Upper lobe of right lung (tissue), 1 donor: ENCODE results near the gene SCRT2. TPM values are rescaled to one million over a fixed set of nuclear protein-coding genes. Genes with fewer than 3 reads are reported as not detected.
A peak's percentile ranks its signal among the peaks of the same experiment; 100 is the strongest.
"Not testable (repeated sequence)": the region's sequence is repeated elsewhere in the genome, so short reads cannot be mapped to it uniquely, and the experiment has no call there.

Source experiments
- ATAC-seq: fragments of 200-7000 bp; cut with Tn5 transposase; one replicate; pipeline ENCODE4 v1.9.1; 2020; ENCODE audit warnings: mild to moderate bottlenecking, moderate library complexity
- DNase-seq: peaks from one replicate; pipeline ENCODE4 v3.0.0-alpha.2; 2020
- H3K27ac ChIP-seq: fragments of 200-600 bp; one replicate; pipeline ENCODE4 v1.8.0; 2022
- H3K27me3 ChIP-seq: fragments of 200-600 bp; one replicate; pipeline ENCODE4 v1.8.0; 2022; ENCODE audit warnings: mild to moderate bottlenecking
- H3K36me3 ChIP-seq: fragments of 200-600 bp; one replicate; pipeline ENCODE4 v1.8.0; 2022
- H3K4me1 ChIP-seq: fragments of 200-600 bp; one replicate; pipeline ENCODE4 v1.8.0; 2022
- H3K4me3 ChIP-seq: fragments of 200-600 bp; one replicate; pipeline ENCODE4 v1.8.0; 2022; ENCODE audit warnings: mild to moderate bottlenecking
- H3K9me3 ChIP-seq: fragments of 200-600 bp; one replicate; pipeline ENCODE4 v1.8.0; 2022
- intact Hi-C: fragments of 100-400 bp; cut with DNase I; formaldehyde crosslinking; loops from one replicate; pipeline ENCODE4 v1.11.0; 2022
- long read RNA-seq: library from polyadenylated mRNA; unstranded; transcript quantifications from one replicate; pipeline ENCODE4 v2.0.0, GENCODE V29; 2021
- total RNA-seq: library from RNA; stranded (reverse); fragmentation: NEBNext Ultra II Directional; extraction: Animal tissue kit (Norgen Biotek cat#: 25700); gene quantifications from one replicate; pipeline ENCODE4 v1.2.1, GENCODE V29; 2021
- TF ChIP-seq, protein P1 (sequence below): fragments of 200-600 bp; IDR thresholded peaks from one replicate; pipeline ENCODE4 v1.8.0; 2022; ENCODE audit warnings: antibody characterized with exemption
- donor health status: DM: no; HTN: yes; CAD: no; lungs with severe emphysema.

SCRT2 gene
- not detected for total RNA-seq
- long read RNA-seq = 0 reads

DNA sequence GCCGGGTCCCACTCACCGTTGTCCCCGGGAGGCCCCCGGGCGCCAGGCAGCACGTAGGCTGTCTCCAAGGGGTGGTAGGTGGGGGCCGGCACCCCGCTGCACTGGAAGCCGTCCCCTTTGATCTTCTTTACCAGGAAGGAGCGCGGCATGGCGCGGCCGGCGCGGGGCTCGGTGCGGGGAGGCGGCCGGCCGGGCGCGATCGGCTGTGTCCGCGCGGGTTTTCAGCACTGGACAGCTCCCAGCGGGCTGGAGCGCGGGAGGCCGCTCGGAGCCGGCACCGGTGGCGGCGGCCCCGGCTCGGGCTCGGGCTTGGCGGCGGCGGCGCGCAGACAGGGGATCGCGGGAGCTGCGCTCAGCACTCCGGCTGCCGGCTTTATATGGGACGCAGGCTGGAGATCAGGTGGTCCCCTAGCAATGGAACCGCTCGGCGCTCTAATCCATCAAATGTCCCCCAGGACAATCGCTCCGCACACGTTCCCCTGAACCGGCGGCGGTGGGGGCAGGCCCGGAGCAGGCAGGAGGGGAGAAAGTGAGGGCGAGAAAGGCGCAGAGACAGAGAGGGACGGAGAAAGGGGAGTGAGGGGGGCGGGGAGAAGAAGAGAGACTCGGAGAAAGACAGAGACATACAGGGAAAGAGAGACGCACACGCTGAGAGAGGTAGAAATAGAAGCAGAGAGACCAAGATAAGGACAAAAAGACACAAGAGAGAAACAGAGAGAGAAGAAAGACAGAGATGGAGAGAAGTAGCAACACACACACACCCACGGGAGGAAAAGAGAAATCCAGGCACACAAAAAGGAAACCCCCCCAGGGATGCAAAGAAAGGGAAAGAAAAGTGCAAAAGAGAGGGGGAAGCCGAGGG is at the start of gene SCRT2:
Gene SCRT2 (minus strand): TSS at position 350 of the 862 bp plus-strand sequence. CDS start 201 bp downstream, at position 149.
- intact Hi-C loops = no loop called here
- TF ChIP-seq, protein P1, sequence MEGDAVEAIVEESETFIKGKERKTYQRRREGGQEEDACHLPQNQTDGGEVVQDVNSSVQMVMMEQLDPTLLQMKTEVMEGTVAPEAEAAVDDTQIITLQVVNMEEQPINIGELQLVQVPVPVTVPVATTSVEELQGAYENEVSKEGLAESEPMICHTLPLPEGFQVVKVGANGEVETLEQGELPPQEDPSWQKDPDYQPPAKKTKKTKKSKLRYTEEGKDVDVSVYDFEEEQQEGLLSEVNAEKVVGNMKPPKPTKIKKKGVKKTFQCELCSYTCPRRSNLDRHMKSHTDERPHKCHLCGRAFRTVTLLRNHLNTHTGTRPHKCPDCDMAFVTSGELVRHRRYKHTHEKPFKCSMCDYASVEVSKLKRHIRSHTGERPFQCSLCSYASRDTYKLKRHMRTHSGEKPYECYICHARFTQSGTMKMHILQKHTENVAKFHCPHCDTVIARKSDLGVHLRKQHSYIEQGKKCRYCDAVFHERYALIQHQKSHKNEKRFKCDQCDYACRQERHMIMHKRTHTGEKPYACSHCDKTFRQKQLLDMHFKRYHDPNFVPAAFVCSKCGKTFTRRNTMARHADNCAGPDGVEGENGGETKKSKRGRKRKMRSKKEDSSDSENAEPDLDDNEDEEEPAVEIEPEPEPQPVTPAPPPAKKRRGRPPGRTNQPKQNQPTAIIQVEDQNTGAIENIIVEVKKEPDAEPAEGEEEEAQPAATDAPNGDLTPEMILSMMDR = no peak

DNA sequence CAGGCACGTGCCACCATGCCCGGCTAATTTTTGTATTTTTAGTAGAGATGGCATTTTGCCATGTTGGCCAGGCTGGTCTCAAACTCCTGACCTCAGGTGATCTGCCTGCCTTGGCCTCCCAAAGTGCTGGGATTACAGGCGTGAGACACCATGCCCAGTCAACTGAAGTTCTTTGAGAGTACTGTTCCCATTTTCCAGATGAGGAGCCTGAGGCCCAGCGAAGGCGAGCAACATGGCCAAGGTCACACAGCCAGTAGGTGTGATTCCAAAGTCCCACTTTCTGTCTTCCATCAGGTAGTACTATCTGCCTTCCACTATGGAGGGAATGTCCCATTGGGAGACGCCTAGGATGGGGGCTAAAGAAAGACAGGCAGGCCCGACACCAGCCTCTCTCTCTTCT is 49.2 kb upstream of the SCRT2 start:
- H3K36me3 ChIP-seq, H3K27ac ChIP-seq, H3K9me3 ChIP-seq, DNase-seq, intact Hi-C loops, H3K4me1 ChIP-seq, H3K4me3 ChIP-seq, ATAC-seq: not testable (repeated sequence)
- peaks cover 58% of the 10 kb centered on the region for H3K27me3 ChIP-seq

More for the DNA sequence above, at the start of gene SCRT2:
- DNase-seq (peak; percentile 90), ATAC-seq (peak; percentile 96)
- no peak within 1 kb of the TSS for H3K27ac ChIP-seq
- peaks cover 12% of the 10 kb centered on the region for H3K4me1 ChIP-seq
- no peak within 1 kb of the TSS for H3K4me3 ChIP-seq
- H3K36me3 ChIP-seq = no peaks in the 10 kb centered on the region
- H3K27me3 ChIP-seq = peaks cover 79% of the 10 kb centered on the region
- H3K9me3 ChIP-seq = no peaks in the 10 kb centered on the region

- DNase-seq (peak; percentile 63), ATAC-seq (no peak)
- intact Hi-C loops = no loop called here
- Histone ChIP-seq H3K4me1 (peaks cover 4% of the 10 kb centered on the region), H3K27ac (no peak overlapping the region), H3K9me3 (no peaks in the 10 kb centered on the region), H3K36me3 (no peaks in the 10 kb centered on the region), H3K27me3 (peaks cover 55% of the 10 kb centered on the region), H3K4me3 (no peak overlapping the region)
- TF ChIP-seq, protein P1 = no peak
These were observed 48.2 kb upstream of the SCRT2 start for GRCh38 chr20:723756-724155.

- Histone ChIP-seq H3K4me1 (no peaks in the 10 kb centered on the region), H3K27ac (no peak overlapping the region), H3K27me3 (peaks cover 48% of the 10 kb centered on the region), H3K36me3 (no peaks in the 10 kb centered on the region), H3K9me3 (no peaks in the 10 kb centered on the region), H3K4me3 (no peak overlapping the region)
- ATAC-seq = no peak
- TF ChIP-seq, protein P1 = no peak
- DNase-seq = peak; percentile 40
- intact Hi-C loops = no loop called here
These were observed 47.4 kb upstream of the SCRT2 start for GRCh38 chr20:722822-723644.

DNA sequence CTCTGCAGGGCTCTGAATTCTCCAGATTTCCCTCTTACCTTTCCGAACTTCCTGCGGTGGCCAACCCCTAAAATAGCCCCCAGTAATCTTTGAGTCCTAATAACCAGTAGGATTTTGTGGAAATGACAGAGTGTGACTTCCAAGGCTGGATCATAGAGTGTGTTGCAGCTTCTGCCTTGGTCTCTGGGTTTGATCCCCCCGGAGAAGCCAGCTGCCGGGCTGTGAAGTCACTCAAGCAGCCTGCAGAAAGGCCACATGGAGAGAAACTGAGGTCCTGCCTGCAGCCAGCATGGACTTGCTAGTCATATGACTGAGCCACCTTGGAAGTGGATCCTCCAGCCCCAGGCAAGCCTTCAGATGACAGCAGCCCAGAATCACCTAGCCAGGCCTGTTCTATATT is 46.3 kb upstream of the SCRT2 start:
- intact Hi-C loops = no loop called here
- Histone ChIP-seq H3K4me3 (no peak overlapping the region), H3K4me1 (no peaks in the 10 kb centered on the region), H3K27ac (no peak overlapping the region), H3K9me3 (no peaks in the 10 kb centered on the region), H3K27me3 (peaks cover 36% of the 10 kb centered on the region), H3K36me3 (no peaks in the 10 kb centered on the region)
- DNase-seq = peak; percentile 37
- ATAC-seq = no peak
- TF ChIP-seq, protein P1 = no peak

DNA sequence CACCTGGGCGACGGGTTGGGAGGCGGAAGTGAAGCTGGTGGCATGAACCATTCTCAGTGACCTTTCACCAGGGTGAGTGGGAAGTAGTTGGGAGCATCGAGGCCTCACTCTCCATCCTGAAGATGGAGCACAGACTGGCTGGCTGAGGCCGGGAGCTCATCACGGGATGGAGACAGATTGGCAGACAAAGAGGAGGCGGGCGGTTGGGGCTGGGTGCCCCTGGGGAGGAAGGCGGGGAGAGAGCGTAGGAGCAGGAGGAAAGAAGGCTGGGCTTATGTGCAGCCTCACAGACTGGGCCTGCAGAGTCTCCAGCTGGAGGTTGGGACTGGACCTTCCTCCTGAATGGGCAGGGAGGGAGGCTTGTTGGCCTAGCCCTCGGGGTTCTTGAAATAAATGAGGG is 44.2 kb upstream of the SCRT2 start:
- ATAC-seq = no peak
- peaks cover 23% of the 10 kb centered on the region for H3K27me3 ChIP-seq
- intact Hi-C loops = no loop called here

More for the DNA sequence above, 44.2 kb upstream of the SCRT2 start:
- DNase-seq = no peak
- H3K36me3 ChIP-seq = no peaks in the 10 kb centered on the region
- H3K27ac ChIP-seq = no peak overlapping the region
- no peaks in the 10 kb centered on the region for H3K9me3 ChIP-seq
- H3K4me3 ChIP-seq = no peak overlapping the region
- TF ChIP-seq, protein P1 = no peak
- no peaks in the 10 kb centered on the region for H3K4me1 ChIP-seq
